C4-2B (cell line): ENCODE measurements around the gene HSPB3.

Source experiments
- CTCF ChIP-seq: fragments of 450-650 bp; conservative IDR thresholded peaks from 2 replicates; pipeline ENCODE4 v1.5.1; 2017; ENCODE audit warnings: mild to moderate bottlenecking
- ZFX ChIP-seq: fragments of 450-650 bp; IDR thresholded peaks from 2 replicates; pipeline ENCODE4 v1.6.1; 2017

GRCh38 chr5:54453046-54453445, 2.5 kb upstream of the HSPB3 start:
- TF ChIP-seq CTCF (no peak), ZFX (no peak)
